NCI-H1092 treated with DMSO at 0.1 percent for 48 hours (cell line): ENCODE data around the gene HMCN2.
A peak's percentile ranks its signal among the peaks of the same experiment; 100 is the strongest.

Experiments used
- DNase-seq: peaks from one replicate; lab custom pipeline; 2025; lab: John Stamatoyannopoulos, UW

HMCN2 gene

GRCh38 chr9:130417602-130418001, 152.0 kb downstream of the HMCN2 start:
- no peak for DNase-seq

GRCh38 chr9:130418776-130419175, 153.2 kb downstream of the HMCN2 start:
- no peak for DNase-seq

- DNase-seq, result no peak
These were observed 154.0 kb downstream of the HMCN2 start for GRCh38 chr9:130419521-130420035.

GRCh38 chr9:130421154-130421801, 155.7 kb downstream of the HMCN2 start:
- no peak for DNase-seq

- peak; percentile 29 for DNase-seq
These were observed 156.3 kb downstream of the HMCN2 start for GRCh38 chr9:130421802-130422276.

- DNase-seq, result no peak
These were observed 157.0 kb downstream of the HMCN2 start for GRCh38 chr9:130422546-130422945.

GRCh38 chr9:130423272-130423671, 157.7 kb downstream of the HMCN2 start:
- no peak for DNase-seq

GRCh38 chr9:130424595-130425454, 159.3 kb downstream of the HMCN2 start:
- no peak for DNase-seq

- DNase-seq, result no peak
These were observed 160.3 kb downstream of the HMCN2 start for GRCh38 chr9:130425741-130426466.

- DNase-seq, result no peak
These were observed 160.9 kb downstream of the HMCN2 start for GRCh38 chr9:130426467-130426773.

GRCh38 chr9:130426883-130427282, 161.3 kb downstream of the HMCN2 start:
- DNase-seq, result no peak

GRCh38 chr9:130427326-130427725, 161.8 kb downstream of the HMCN2 start:
- no peak for DNase-seq

GRCh38 chr9:130428086-130428665, 162.6 kb downstream of the HMCN2 start:
- DNase-seq, result no peak

GRCh38 chr9:130429381-130429780, 163.8 kb downstream of the HMCN2 start:
- no peak for DNase-seq

GRCh38 chr9:130429831-130430230, 164.3 kb downstream of the HMCN2 start:
- DNase-seq, result no peak

- DNase-seq, result no peak
These were observed 164.7 kb downstream of the HMCN2 start for GRCh38 chr9:130430232-130430631.

- DNase-seq, result no peak
These were observed 165.4 kb downstream of the HMCN2 start for GRCh38 chr9:130430734-130431535.

GRCh38 chr9:130431536-130432303, 166.2 kb downstream of the HMCN2 start:
- no peak for DNase-seq

GRCh38 chr9:130432362-130432761, 166.8 kb downstream of the HMCN2 start:
- no peak for DNase-seq

GRCh38 chr9:130432796-130433167, 167.2 kb downstream of the HMCN2 start:
- no peak for DNase-seq
